GM12878 (cell line): ENCODE measurements around the gene XPO1. TPM values are rescaled to one million over a fixed set of nuclear protein-coding genes. Genes with fewer than 3 reads are reported as not detected.
A peak's percentile ranks its signal among the peaks of the same experiment; 100 is the strongest.
"Not testable (repeated sequence)": the region's sequence is repeated elsewhere in the genome, so short reads cannot be mapped to it uniquely, and the experiment has no call there.

Experiments used
- ATAC-seq: fragments of 200-7000 bp; cut with Tn5 transposase; 3 replicates; pipeline ENCODE4 v1.9.1; 2020; ENCODE audit warnings: mild to moderate bottlenecking, moderate library complexity
- BruUV-seq: library from RNA; stranded (reverse); fragments of 400-500 nt; replicated peaks from 2 replicates; lab custom pipeline; 2021; lab: Mats Ljungman, UMichigan
- CTCF ChIA-PET: fragments of 300-600 bp; sonication (Branson Sonifier 250); formaldehyde crosslinking; extraction: SDS; loops from one replicate; lab custom pipeline; 2021; ENCODE audit warnings: inconsistent platforms; lab: Yijun Ruan, JAX
- POLR2A ChIA-PET: fragments of 350-600 bp; formaldehyde crosslinking; extraction: SDS; loops from one replicate; lab custom pipeline; 2021; ENCODE audit warnings: inconsistent platforms; lab: Charles Lee
- RAD21 ChIA-PET: fragments of 300-600 bp; sonication (Branson Sonifier 250); formaldehyde crosslinking; loops from one replicate; lab custom pipeline; 2023; ENCODE audit warnings: antibody characterized with exemption; ENCODE audit not compliant: unreplicated experiment; lab: Charles Lee
- SMC1A ChIA-PET: fragments of 300-600 bp; sonication (Branson Sonifier 250); formaldehyde crosslinking; loops from one replicate; lab custom pipeline; 2023; ENCODE audit not compliant: unreplicated experiment, uncharacterized antibody; lab: Charles Lee
- DNase-seq: peaks from one replicate; pipeline ENCODE4 v3.0.0-alpha.2; 2011; ENCODE audit warnings: low read depth, low spot score
- FAIRE-seq: peaks from 3 replicates; lab custom pipeline; 2011; peaks lifted over from hg19 to GRCh38; lab: Jason Lieb, UNC
- H2AFZ ChIP-seq: 2 replicates; pipeline ENCODE4 v1.6.0; 2011; ENCODE audit warnings: low read depth, low read length, control low read depth; ENCODE audit not compliant: control insufficient read depth
- H3K27ac ChIP-seq: 2 replicates; pipeline ENCODE4 v1.5.1; 2011; ENCODE audit warnings: control low read depth; ENCODE audit not compliant: control insufficient read depth, insufficient read depth
- H3K27me3 ChIP-seq, 2 experiments: replicated peaks in 1 of 2; 2 replicates each; pipeline versions ENCODE4 v1.6.0 to v1.6.1; 2011; ENCODE audit warnings: low read length in 1 of 2; ENCODE audit not compliant: control insufficient read depth in 2 of 2, insufficient read depth in 2 of 2
- H3K36me3 ChIP-seq, 2 experiments: 2 replicates each; pipeline ENCODE4 v1.5.1; 2011; ENCODE audit warnings: low read length in 1 of 2; ENCODE audit not compliant: control insufficient read depth in 2 of 2, insufficient read depth in 2 of 2
- H3K4me1 ChIP-seq: 2 replicates; pipeline ENCODE4 v1.6.1; 2011; ENCODE audit warnings: mild to moderate bottlenecking, low read length, moderate library complexity, mixed read lengths; ENCODE audit not compliant: control insufficient read depth, insufficient read depth
- H3K4me2 ChIP-seq: 2 replicates; pipeline ENCODE4 v1.6.0; 2011; ENCODE audit warnings: control low read depth; ENCODE audit not compliant: control insufficient read depth, insufficient read depth
- H3K4me3 ChIP-seq: fragments of 200-600 bp; sonication (generic); 2 replicates; pipeline ENCODE4 v1.5.1; 2016
- H3K79me2 ChIP-seq: 2 replicates; pipeline ENCODE4 v1.6.0; 2011; ENCODE audit warnings: low read length; ENCODE audit not compliant: control insufficient read depth, insufficient read depth
- H3K9ac ChIP-seq: 2 replicates; pipeline ENCODE4 v1.8.0; 2011; ENCODE audit warnings: low read length, control low read depth, mixed read lengths; ENCODE audit not compliant: control insufficient read depth, insufficient read depth
- H3K9me3 ChIP-seq: replicated peaks from 3 replicates; pipeline ENCODE4 v1.5.1; 2011; ENCODE audit warnings: mild to moderate bottlenecking, low read length; ENCODE audit not compliant: control insufficient read depth, insufficient read depth
- H4K20me1 ChIP-seq: 2 replicates; pipeline ENCODE4 v1.6.0; 2011; ENCODE audit not compliant: control insufficient read depth, insufficient read depth
- BHLHE40 ChIP-seq, 2 experiments: fragments of 450-650 bp in 1 of 2; IDR thresholded peaks; 2 replicates each; pipeline ENCODE4 v1.6.1; 2011 to 2017; ENCODE audit warnings: low read depth in 2 of 2, borderline replicate concordance in 1 of 2, improper control_type of control experiment in 1 of 2, low read length in 1 of 2, mild to moderate bottlenecking in 1 of 2
- WGBS: methylation state at CpG from one replicate; pipeline ENCODE4 v1.1.6; 2016; ENCODE audit warnings: low lambda C conversion rate; ENCODE audit not compliant: insufficient replicate concordance, insufficient coverage; ENCODE audit errors: missing lambda C conversion rate; 5-methylcytosine and 5-hydroxymethylcytosine counted together
- in situ Hi-C: fragments of 300-500 bp; cut with MboI; formaldehyde crosslinking; loops from 9 replicates; pipeline ENCODE4 v1.14.3; 2018; ENCODE audit warnings: mixed read lengths
- intact Hi-C: fragments of 100-400 bp; cut with micrococcal nuclease; formaldehyde crosslinking; loops from one replicate; pipeline ENCODE4 v1.14.2; 2022; ENCODE audit not compliant: unreplicated experiment
- polyA plus RNA-seq, 11 experiments: library from polyadenylated mRNA; depleted of rRNA in 4 of 11; unstranded in 6 of 11; stranded (reverse) in 5 of 11; fragments of >200 nt; fragmentation: Nextera tagmentation in 4 of 11; fragmentation: Illumina TruSeq in 1 of 11; extraction: Ambion mirVana in 4 of 11; extraction: Trizol in 1 of 11; gene quantifications; 1 replicate in 1 of 11; 2 replicates in 10 of 11; pipeline versions ENCODE4 v1.2.1 to v1.2.3, GENCODE V29; 2011 to 2016; ENCODE audit warnings: inconsistent platforms in 2 of 11, missing spikeins in 2 of 11, low read depth in 1 of 11
- total RNA-seq, 4 experiments: library from RNA; depleted of rRNA in 3 of 4; stranded (reverse); fragments of >200 nt in 3 of 4; fragmentation: Illumina TruSeq in 1 of 4; extraction: Trizol in 1 of 4; gene quantifications; 2 replicates each; pipeline versions ENCODE4 v1.2.1 to v1.2.3, GENCODE V29; 2013 to 2021

Gene XPO1
- total and polyA plus RNA-seq, 10 of the 15 experiments (the other 5 are each of a cell fraction or from before 2014, with no cell fraction given) = 57.3 to 216 (median 153) TPM

DNA sequence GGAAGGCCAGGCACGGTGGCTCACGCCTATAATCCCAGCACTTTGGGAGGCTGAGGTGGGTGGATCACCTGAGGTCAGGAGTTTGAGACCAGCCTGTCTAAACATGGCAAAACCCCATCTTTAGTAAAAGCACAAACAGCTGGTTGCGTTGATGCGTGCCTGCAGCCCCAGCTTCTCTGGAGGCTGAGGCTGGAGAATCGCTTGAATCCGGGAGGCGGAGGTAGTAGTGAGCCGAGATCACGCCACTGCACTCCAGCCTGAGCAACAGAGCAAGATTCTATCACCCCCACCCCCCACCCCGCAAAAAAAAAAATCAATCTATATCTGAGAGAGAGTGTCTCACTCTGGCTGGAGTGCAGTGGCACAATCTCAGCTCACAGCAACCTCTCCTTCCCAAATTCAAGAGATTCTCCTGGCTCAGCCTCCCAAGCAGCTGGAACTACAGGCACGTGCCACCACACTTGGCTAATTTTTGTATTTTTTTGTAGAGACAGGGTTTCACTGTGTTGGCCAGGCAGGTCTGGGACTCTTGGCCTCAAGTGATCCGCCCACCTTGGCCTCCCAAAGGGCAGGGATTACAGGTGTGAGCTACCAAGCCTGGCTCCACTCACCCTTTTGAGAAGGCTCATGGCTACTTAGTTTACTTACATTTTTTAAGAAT is 61.1 kb downstream of the XPO1 start:
- H2AFZ ChIP-seq, H3K4me2 ChIP-seq, BruUV-seq, H3K4me1 ChIP-seq, H3K79me2 ChIP-seq, H4K20me1 ChIP-seq, intact Hi-C loops, H3K9ac ChIP-seq, H3K27ac ChIP-seq, H3K4me3 ChIP-seq, ATAC-seq, in situ Hi-C loops, H3K9me3 ChIP-seq, DNase-seq, FAIRE-seq, H3K27me3 ChIP-seq: not testable (repeated sequence)
- WGBS = 96% methylated on average over 10 of the region's 12 CpGs
- H3K36me3 ChIP-seq = peaks cover 8 to 25% of the 10 kb centered on the region in 2 experiments
- ChIA-PET CTCF (interaction anchor here (0.6 to 1.8 kb wide), 2 partner anchors 8 to 51 kb away, joined by 3 to 8 read pairs; no protein-coding TSS in a partner anchor), POLR2A (interaction anchor here (1.3 kb wide), 1 partner anchor 57 kb away, joined by 3 read pairs; no protein-coding TSS in a partner anchor), RAD21 (interaction anchor here (0.9 kb wide), 1 partner anchor 51 kb away, joined by 3 read pairs; no protein-coding TSS in a partner anchor), SMC1A (interaction anchor here (0.6 to 2.6 kb wide), 6 partner anchors 11 to 181 kb away, joined by 3 to 10 read pairs (median 3); no protein-coding TSS in a partner anchor)
- peak in 1 of 2 experiments; percentile 10; a peak in 1 of 4 replicates for TF ChIP-seq BHLHE40 (IDR thresholded peaks at IDR 0.05; ENCODE audit: borderline replicate concordance in 1 of 2, low read depth in 2 of 2, low read length in 1 of 2)
